ENCODE measurements around the gene PDIK1L. TPM values are rescaled to one million over a fixed set of nuclear protein-coding genes. Genes with fewer than 3 reads are reported as not detected.

PDIK1L gene
- total RNA-seq, 1 donor from 2014 or later: 4.0 TPM

Other genes with a start within 250 kb of the PDIK1L start
- 2.2 TPM for gene PAQR7, start 236.1 kb upstream of the PDIK1L start, total RNA-seq
- gene STMN1, start 205.4 kb upstream of the PDIK1L start, total RNA-seq: 24.2 TPM
- 12.1 TPM for gene PAFAH2, start 113.8 kb upstream of the PDIK1L start, total RNA-seq
- gene EXTL1, start 90.0 kb upstream of the PDIK1L start, total RNA-seq: 11.9 TPM
- 3.0 TPM for gene SLC30A2, start 65.7 kb upstream of the PDIK1L start, total RNA-seq
- 229 TPM for gene TRIM63, start 44.2 kb upstream of the PDIK1L start, total RNA-seq
- gene FAM110D, start 47.3 kb downstream of the PDIK1L start, total RNA-seq: 4.0 TPM
- not detected for gene C1orf232, start 57.1 kb downstream of the PDIK1L start, total RNA-seq
- 14.1 TPM for gene ZNF593, start 58.1 kb downstream of the PDIK1L start, total RNA-seq
- gene ZNF593OS, start 60.0 kb downstream of the PDIK1L start, total RNA-seq: not detected
- gene CNKSR1, start 65.7 kb downstream of the PDIK1L start, total RNA-seq: 1.4 TPM
- not detected for gene CATSPER4, start 78.8 kb downstream of the PDIK1L start, total RNA-seq
- gene CEP85, start 122.4 kb downstream of the PDIK1L start, total RNA-seq: 82.5 TPM
- 33.9 TPM for gene SH3BGRL3, start 168.3 kb downstream of the PDIK1L start, total RNA-seq
- 8.3 TPM for gene UBXN11, start 194.8 kb downstream of the PDIK1L start, total RNA-seq
- gene CD52, start 206.1 kb downstream of the PDIK1L start, total RNA-seq: 4.4 TPM
- gene CRYBG2, start 242.3 kb downstream of the PDIK1L start, total RNA-seq: not detected